Measurements from ENCODE around the gene MGME1. TPM values are rescaled to one million over a fixed set of nuclear protein-coding genes. Genes with fewer than 3 reads are reported as not detected.
A peak's percentile ranks its signal among the peaks of the same experiment; 100 is the strongest.

Gene MGME1
- total RNA-seq, 1 experiment from 2014 or later, result 50.5 TPM

- H3K36me3 ChIP-seq (ENCODE audit: control insufficient read depth, insufficient read depth, low read length), result no peaks in the 10 kb centered on the region; the same call in 1 of the 2 replicates
- ChIA-PET CTCF (no interaction called here), POLR2A (interaction anchor here (0.6 kb wide), 1 partner anchor 37 kb away, joined by 4 read pairs; no protein-coding TSS in a partner anchor)
- H3K27me3 ChIP-seq (replicated peaks; ENCODE audit: control insufficient read depth, insufficient read depth, low read length), result no peaks in the 10 kb centered on the region
- peaks cover 25% of the 10 kb centered on the region for H3K4me1 Mint-ChIP-seq (ENCODE audit: low read depth, unreplicated experiment)
- no peak overlapping the region for H3K4me3 Mint-ChIP-seq (ENCODE audit: unreplicated experiment)
- no peaks in the 10 kb centered on the region for H3K9me3 Mint-ChIP-seq (ENCODE audit: unreplicated experiment)
- no peak overlapping the region for H3K4me3 ChIP-seq (ENCODE audit: low read depth, low read length)
- peaks cover 6% of the 10 kb centered on the region for H3K36me3 Mint-ChIP-seq (ENCODE audit: insufficient read depth, unreplicated experiment)
- no peak for TF ChIP-seq CTCF (IDR thresholded peaks at IDR 0.05; ENCODE audit: insufficient read depth in 1 of 2, low read depth in 1 of 2, low read length in 1 of 2, severe bottlenecking in 1 of 2, unreplicated experiment in 1 of 2)
- intact Hi-C loops (cut with micrococcal nuclease; ENCODE audit: unreplicated experiment), result loop anchor here (5.0 kb wide), 1 partner anchor 273 kb away; no protein-coding TSS in a partner anchor
- BruUV-seq (replicated peaks), result no TSS peak
- no peaks in the 10 kb centered on the region for H3K27me3 Mint-ChIP-seq (ENCODE audit: insufficient read depth, unreplicated experiment)
- no peak overlapping the region for H3K27ac Mint-ChIP-seq (ENCODE audit: unreplicated experiment)
- no peaks in the 10 kb centered on the region for H3K9me3 ChIP-seq
- peaks cover 50% of the 10 kb centered on the region for H3K4me1 ChIP-seq
- DNase-seq, result no peak
Measured at GRCh38 chr20:18003897-18004296, 35.1 kb downstream of the MGME1 start.

GRCh38 chr20:18004384-18005031 is 35.7 kb downstream of the MGME1 start:
- no peaks in the 10 kb centered on the region for H3K27me3 Mint-ChIP-seq (ENCODE audit: insufficient read depth, unreplicated experiment)
- H3K9me3 Mint-ChIP-seq (ENCODE audit: unreplicated experiment), result no peaks in the 10 kb centered on the region
- peaks cover 50% of the 10 kb centered on the region for H3K4me1 ChIP-seq
- H3K36me3 Mint-ChIP-seq (ENCODE audit: insufficient read depth, unreplicated experiment), result peaks cover 6% of the 10 kb centered on the region
- TF ChIP-seq CTCF (IDR thresholded peaks at IDR 0.05; ENCODE audit: insufficient read depth in 1 of 2, low read depth in 1 of 2, low read length in 1 of 2, severe bottlenecking in 1 of 2, unreplicated experiment in 1 of 2), result no peak
- H3K36me3 ChIP-seq (ENCODE audit: control insufficient read depth, insufficient read depth, low read length), result no peaks in the 10 kb centered on the region; the same call in 1 of the 2 replicates
- no TSS peak for BruUV-seq (replicated peaks)
- no peaks in the 10 kb centered on the region for H3K27me3 ChIP-seq (replicated peaks; ENCODE audit: control insufficient read depth, insufficient read depth, low read length)
- H3K9me3 ChIP-seq, result no peaks in the 10 kb centered on the region
- no peak overlapping the region for H3K4me3 Mint-ChIP-seq (ENCODE audit: unreplicated experiment)
- no peak for DNase-seq
- CTCF ChIA-PET, result interaction anchor here (0.5 kb wide), 1 partner anchor 46 kb away, joined by 4 read pairs; no protein-coding TSS in a partner anchor
- no peak overlapping the region for H3K27ac Mint-ChIP-seq (ENCODE audit: unreplicated experiment)
- H3K4me3 ChIP-seq (ENCODE audit: low read depth, low read length), result no peak overlapping the region
- POLR2A ChIA-PET, result interaction anchor here (0.6 kb wide), 1 partner anchor 38 kb away, joined by 4 read pairs; no protein-coding TSS in a partner anchor
- H3K4me1 Mint-ChIP-seq (ENCODE audit: low read depth, unreplicated experiment), result peaks cover 23% of the 10 kb centered on the region
- intact Hi-C loops (cut with micrococcal nuclease; ENCODE audit: unreplicated experiment), result loop anchor here (5.0 kb wide), 1 partner anchor 273 kb away; no protein-coding TSS in a partner anchor

- Mint-ChIP-seq H3K4me3 (ENCODE audit: unreplicated experiment) (no peak overlapping the region), H3K4me1 (ENCODE audit: low read depth, unreplicated experiment) (peaks cover 19% of the 10 kb centered on the region), H3K27ac (ENCODE audit: unreplicated experiment) (no peak overlapping the region), H3K27me3 (ENCODE audit: insufficient read depth, unreplicated experiment) (no peaks in the 10 kb centered on the region), H3K9me3 (ENCODE audit: unreplicated experiment) (no peaks in the 10 kb centered on the region), H3K36me3 (ENCODE audit: insufficient read depth, unreplicated experiment) (peaks cover 6% of the 10 kb centered on the region)
- no peak overlapping the region for H3K4me3 ChIP-seq (ENCODE audit: low read depth, low read length)
- no peaks in the 10 kb centered on the region; the same call in 1 of the 2 replicates for H3K36me3 ChIP-seq (ENCODE audit: control insufficient read depth, insufficient read depth, low read length)
- no peaks in the 10 kb centered on the region for H3K9me3 ChIP-seq
- DNase-seq, result peak; percentile 21 to 72
- BruUV-seq (replicated peaks), result no TSS peak
- intact Hi-C loops (cut with micrococcal nuclease; ENCODE audit: unreplicated experiment), result no loop called here
- no peak for TF ChIP-seq CTCF (IDR thresholded peaks at IDR 0.05; ENCODE audit: insufficient read depth in 1 of 2, low read depth in 1 of 2, low read length in 1 of 2, severe bottlenecking in 1 of 2, unreplicated experiment in 1 of 2)
- H3K27me3 ChIP-seq (replicated peaks; ENCODE audit: control insufficient read depth, insufficient read depth, low read length), result no peaks in the 10 kb centered on the region
- ChIA-PET CTCF (no interaction called here), POLR2A (no interaction called here)
- H3K4me1 ChIP-seq, result peaks cover 50% of the 10 kb centered on the region
Measured at GRCh38 chr20:18005170-18005989, 36.6 kb downstream of the MGME1 start.
